ENCODE results near the gene YIPF6. TPM values are rescaled to one million over a fixed set of nuclear protein-coding genes. Genes with fewer than 3 reads are reported as not detected.
"Not testable (repeated sequence)": the region's sequence is repeated elsewhere in the genome, so short reads cannot be mapped to it uniquely, and the experiment has no call there.

Gene YIPF6
- polyA plus RNA-seq, 1 donor: 29.2 TPM

DNA sequence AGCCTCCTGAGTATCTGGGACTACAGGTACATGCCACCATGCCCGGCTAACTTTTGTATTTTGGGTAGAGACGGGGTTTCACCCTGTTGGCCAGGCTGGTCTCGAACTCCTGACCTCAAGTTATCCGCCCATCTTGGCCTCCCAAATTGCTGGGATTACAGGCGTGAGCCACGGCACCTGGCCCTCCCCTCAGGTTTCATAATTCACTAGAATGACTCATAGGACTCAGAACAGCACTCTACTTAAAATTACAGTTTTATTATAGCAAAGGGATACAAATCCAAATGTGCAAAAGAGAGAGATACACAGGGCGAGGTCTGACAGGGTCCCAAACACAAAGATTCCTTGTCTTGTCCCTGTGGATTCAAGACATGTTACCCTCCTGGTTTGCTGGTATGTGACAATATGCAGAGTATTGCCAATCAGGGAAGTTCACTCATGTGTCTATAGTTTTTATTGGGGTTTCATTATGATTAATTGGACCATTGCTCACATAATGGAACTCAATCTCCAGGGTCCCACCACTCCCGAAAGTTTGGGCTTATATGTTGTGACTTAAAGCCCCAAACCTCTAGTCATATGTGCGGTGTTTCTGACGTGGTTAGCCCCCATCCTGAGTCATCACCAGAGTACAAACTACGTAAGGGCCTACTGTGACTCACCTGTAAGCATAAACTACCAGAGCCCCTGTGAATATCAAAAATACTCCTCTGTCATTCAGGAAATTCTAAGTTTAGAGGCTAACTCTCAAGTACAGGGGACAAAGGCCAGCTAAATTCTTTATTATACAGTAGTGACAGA is 5.2 kb downstream of the YIPF6 start:
- WGBS (ENCODE audit: insufficient coverage, low lambda C conversion rate): 100% methylated on average over 1 of the region's 11 CpGs
- DNase-seq: no peak

DNA sequence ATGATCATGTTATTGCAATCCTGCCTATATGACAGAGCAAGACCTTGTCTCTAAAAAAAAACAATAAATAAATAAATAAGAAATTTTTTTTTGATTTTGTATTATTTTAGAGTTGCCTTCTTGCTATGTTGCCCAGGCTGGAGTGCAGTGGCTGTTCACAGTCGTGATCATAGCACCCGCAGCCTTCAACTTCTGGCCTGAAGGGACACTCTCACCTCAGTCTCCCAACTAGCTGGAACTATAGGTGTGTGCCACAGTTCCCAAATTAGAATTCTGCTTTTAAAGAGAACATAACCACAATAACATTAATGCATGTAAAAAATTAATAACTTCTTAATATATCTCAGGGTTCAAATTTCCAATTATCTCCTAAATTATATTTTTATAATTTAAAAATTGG is 7.8 kb downstream of the YIPF6 start:
- H3K36me3 ChIP-seq (ENCODE audit: control insufficient read depth, insufficient read depth, low read length): peaks cover 5% of the 10 kb centered on the region
- no peaks in the 10 kb centered on the region for H3K27me3 ChIP-seq (ENCODE audit: control insufficient read depth, insufficient read depth, low read length)
- WGBS (ENCODE audit: insufficient coverage, low lambda C conversion rate): no CpG with 5 or more reads among the region's 2 CpGs
- H3K27ac ChIP-seq (ENCODE audit: low read length): no peak overlapping the region
- no peaks in the 10 kb centered on the region for H3K4me1 ChIP-seq (ENCODE audit: control insufficient read depth, insufficient read depth, low read length)
- no peak for DNase-seq
- H3K4me3 ChIP-seq (ENCODE audit: low read length): no peak overlapping the region
- H3K9me3 ChIP-seq (ENCODE audit: control insufficient read depth, low read depth, low read length): no peaks in the 10 kb centered on the region

More for the DNA sequence above, 5.2 kb downstream of the YIPF6 start:
- Histone ChIP-seq H3K36me3 (ENCODE audit: control insufficient read depth, insufficient read depth, low read length) (peaks cover 4% of the 10 kb centered on the region), H3K27ac (ENCODE audit: low read length) (no peak overlapping the region), H3K4me3 (ENCODE audit: low read length) (no peak overlapping the region), H3K27me3 (ENCODE audit: control insufficient read depth, insufficient read depth, low read length) (no peaks in the 10 kb centered on the region), H3K4me1 (ENCODE audit: control insufficient read depth, insufficient read depth, low read length) (no peaks in the 10 kb centered on the region), H3K9me3 (ENCODE audit: control insufficient read depth, low read depth, low read length) (no peaks in the 10 kb centered on the region)

DNA sequence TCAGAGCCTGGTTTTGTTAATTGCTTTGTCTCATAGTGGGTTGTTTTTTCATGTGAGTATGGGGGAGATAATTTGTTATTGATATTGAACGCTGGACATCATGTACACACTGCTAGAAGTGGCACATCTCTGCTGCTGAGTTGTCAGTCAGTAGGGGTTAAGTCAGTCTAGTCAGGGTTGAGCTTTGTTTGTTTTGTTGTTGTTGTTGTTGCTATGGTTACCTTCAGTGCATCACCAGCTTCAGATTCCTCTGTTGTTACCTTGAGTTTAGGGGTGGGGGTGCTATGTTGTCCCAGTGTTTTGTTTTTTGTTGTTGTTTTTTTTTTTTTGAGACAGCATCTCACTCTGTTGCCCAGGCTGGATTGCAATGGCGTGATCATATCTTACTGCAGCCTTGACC is 9.9 kb downstream of the YIPF6 start:
- no peaks in the 10 kb centered on the region for H3K27me3 ChIP-seq (ENCODE audit: control insufficient read depth, insufficient read depth, low read length)
- H3K27ac ChIP-seq (ENCODE audit: low read length): no peak overlapping the region
- WGBS (ENCODE audit: insufficient coverage, low lambda C conversion rate): no CpG with 5 or more reads among the region's 2 CpGs
- DNase-seq: no peak
- H3K9me3 ChIP-seq (ENCODE audit: control insufficient read depth, low read depth, low read length): no peaks in the 10 kb centered on the region
- no peak overlapping the region for H3K4me3 ChIP-seq (ENCODE audit: low read length)
- H3K36me3 ChIP-seq (ENCODE audit: control insufficient read depth, insufficient read depth, low read length): peaks cover 2% of the 10 kb centered on the region
- no peaks in the 10 kb centered on the region for H3K4me1 ChIP-seq (ENCODE audit: control insufficient read depth, insufficient read depth, low read length)

DNA sequence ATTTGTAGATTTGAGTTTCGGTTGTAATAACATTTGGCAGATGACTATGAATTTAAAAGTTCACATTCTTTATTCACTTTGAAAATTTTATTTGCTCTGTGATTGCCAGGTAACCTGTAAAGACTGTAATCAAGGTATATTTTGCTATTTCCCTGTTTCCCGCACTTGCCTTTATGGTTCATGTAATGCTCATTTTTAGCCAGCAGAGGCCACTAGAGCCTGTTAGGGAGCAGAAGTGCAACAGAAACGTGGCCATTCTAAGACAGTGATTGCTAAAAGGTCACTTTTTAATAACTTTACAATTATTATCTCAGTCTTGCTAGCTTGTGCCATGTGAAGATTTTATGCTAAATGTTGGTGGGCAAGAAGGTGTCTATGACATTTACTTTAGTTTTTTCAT is 12.4 kb downstream of the YIPF6 start:
- WGBS (ENCODE audit: insufficient coverage, low lambda C conversion rate): no CpG with 5 or more reads among the region's 3 CpGs
- peak; percentile 16 to 32 for DNase-seq
- H3K9me3 ChIP-seq (ENCODE audit: control insufficient read depth, low read depth, low read length): no peaks in the 10 kb centered on the region
- H3K4me3 ChIP-seq (ENCODE audit: low read length): no peak overlapping the region
- H3K27ac ChIP-seq (ENCODE audit: low read length): no peak overlapping the region
- no peaks in the 10 kb centered on the region for H3K4me1 ChIP-seq (ENCODE audit: control insufficient read depth, insufficient read depth, low read length)
- H3K36me3 ChIP-seq (ENCODE audit: control insufficient read depth, insufficient read depth, low read length): peaks cover 5% of the 10 kb centered on the region
- no peaks in the 10 kb centered on the region for H3K27me3 ChIP-seq (ENCODE audit: control insufficient read depth, insufficient read depth, low read length)

DNA sequence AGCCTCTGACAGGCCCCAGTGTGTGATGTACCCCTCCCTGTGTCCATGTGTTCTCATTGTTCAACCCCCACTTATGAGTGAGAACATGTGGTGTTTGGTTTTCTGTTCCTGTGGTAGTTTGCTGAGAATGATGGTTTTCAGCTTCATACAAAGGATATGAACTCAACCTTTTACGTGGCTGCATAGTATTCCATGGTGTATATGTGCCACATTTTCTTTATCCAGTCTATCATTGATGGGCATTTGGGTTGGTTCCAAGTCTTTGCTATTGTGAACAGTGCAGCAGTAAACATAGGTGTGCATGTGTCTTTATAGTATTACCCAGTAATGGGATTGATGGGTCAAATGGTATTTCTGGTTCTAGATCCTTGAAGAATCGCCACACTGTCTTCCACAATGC is 25.8 kb downstream of the YIPF6 start:
- WGBS (ENCODE audit: insufficient coverage, low lambda C conversion rate): no CpG with 5 or more reads among the region's 2 CpGs
- peaks cover 27% of the 10 kb centered on the region for H3K36me3 ChIP-seq (ENCODE audit: control insufficient read depth, insufficient read depth, low read length)

DNA sequence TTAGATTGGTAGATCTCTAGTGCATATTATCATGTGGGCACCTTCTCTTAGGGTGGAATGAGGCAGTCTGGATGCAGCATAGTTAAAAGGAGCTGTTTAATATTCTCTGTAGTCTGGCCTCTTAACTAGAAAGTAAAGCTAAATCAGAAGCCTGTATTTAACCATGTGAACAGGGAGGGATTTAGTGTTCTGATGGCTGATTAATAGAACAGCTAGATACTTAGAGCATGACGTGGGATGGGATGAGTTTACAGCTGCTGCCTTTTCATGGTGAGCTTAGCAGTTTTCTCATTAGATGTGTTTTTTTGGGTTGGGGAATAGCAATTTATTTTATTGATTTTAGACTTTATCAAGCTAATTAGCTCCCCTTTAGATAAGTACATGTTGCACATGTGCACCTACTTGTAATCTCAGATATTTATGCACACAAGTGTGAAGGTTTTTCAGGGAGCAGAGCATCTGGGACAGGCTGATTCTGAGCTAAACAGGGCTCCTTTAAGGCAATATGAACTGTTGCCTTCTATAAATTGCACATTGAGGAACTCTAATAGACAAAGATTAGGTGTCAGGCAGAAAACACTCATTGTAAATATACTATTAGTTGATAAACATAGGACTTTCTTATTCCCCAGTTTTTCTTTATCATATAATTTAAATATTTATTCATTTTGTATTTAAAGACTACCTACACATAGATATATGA is 34.1 kb downstream of the YIPF6 start:
- DNase-seq: no peak
- no CpG with 5 or more reads among the region's 1 CpG for WGBS (ENCODE audit: insufficient coverage, low lambda C conversion rate)
- H3K27me3 ChIP-seq (ENCODE audit: control insufficient read depth, insufficient read depth, low read length): no peaks in the 10 kb centered on the region
- H3K4me1 ChIP-seq (ENCODE audit: control insufficient read depth, insufficient read depth, low read length): peaks cover 5% of the 10 kb centered on the region
- no peak overlapping the region for H3K4me3 ChIP-seq (ENCODE audit: low read length)
- no peak overlapping the region for H3K27ac ChIP-seq (ENCODE audit: low read length)
- H3K9me3 ChIP-seq (ENCODE audit: control insufficient read depth, low read depth, low read length): no peaks in the 10 kb centered on the region
- H3K36me3 ChIP-seq (ENCODE audit: control insufficient read depth, insufficient read depth, low read length): peaks cover 11% of the 10 kb centered on the region

More for the DNA sequence above, 25.8 kb downstream of the YIPF6 start:
- H3K27me3 ChIP-seq (ENCODE audit: control insufficient read depth, insufficient read depth, low read length); H3K4me3 ChIP-seq (ENCODE audit: low read length); DNase-seq; H3K9me3 ChIP-seq (ENCODE audit: control insufficient read depth, low read depth, low read length); H3K27ac ChIP-seq (ENCODE audit: low read length); H3K4me1 ChIP-seq (ENCODE audit: control insufficient read depth, insufficient read depth, low read length): not testable (repeated sequence)

DNA sequence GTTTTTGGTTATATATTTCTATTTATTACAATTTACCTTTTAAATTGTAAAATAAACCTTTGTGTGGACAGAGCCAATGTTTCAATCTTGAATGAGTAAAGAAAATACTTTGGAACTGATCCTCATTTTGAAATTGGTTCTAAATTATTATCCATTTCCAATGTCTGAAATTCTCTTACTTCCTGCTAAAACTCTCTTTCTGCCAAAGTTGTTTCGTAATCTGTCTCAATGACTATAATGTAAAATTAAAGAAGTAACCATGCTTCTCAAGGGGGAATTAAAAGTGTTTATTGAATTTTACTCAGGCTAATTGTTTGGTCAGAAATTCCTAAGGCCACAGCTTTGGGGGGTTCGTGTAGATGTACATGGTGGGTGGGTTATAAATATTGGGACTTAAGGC is 34.8 kb downstream of the YIPF6 start:
- no peak overlapping the region for H3K4me3 ChIP-seq (ENCODE audit: low read length)
- no CpG with 5 or more reads among the region's 2 CpGs for whole genome bisulfite sequencing (ENCODE audit: insufficient coverage, low lambda C conversion rate)
- no peak for DNase-seq
- peaks cover 5% of the 10 kb centered on the region for H3K4me1 ChIP-seq (ENCODE audit: control insufficient read depth, insufficient read depth, low read length)
- H3K9me3 ChIP-seq (ENCODE audit: control insufficient read depth, low read depth, low read length): no peaks in the 10 kb centered on the region
- no peaks in the 10 kb centered on the region for H3K27me3 ChIP-seq (ENCODE audit: control insufficient read depth, insufficient read depth, low read length)
- no peak overlapping the region for H3K27ac ChIP-seq (ENCODE audit: low read length)
- peaks cover 11% of the 10 kb centered on the region for H3K36me3 ChIP-seq (ENCODE audit: control insufficient read depth, insufficient read depth, low read length)

DNA sequence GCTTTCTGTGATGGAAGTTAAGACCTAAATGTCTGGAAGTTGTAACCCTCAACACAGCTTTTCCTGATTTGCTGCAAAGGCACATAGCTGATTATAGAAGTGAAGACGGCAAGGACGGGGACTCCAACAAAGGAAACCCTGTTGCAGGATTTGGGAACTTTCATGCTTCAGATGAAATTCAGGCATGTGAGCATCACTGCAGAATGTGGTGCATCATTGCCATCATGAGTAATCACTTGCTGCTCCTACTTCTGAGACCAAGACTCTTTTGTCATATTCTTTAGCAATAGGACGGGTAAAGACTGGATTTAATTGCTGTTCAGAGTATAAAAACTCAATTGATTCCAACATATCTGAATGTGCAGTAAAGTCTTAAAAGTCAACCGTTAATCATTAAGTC is 35.8 kb downstream of the YIPF6 start:
- WGBS (ENCODE audit: insufficient coverage, low lambda C conversion rate): no CpG with 5 or more reads among the region's 4 CpGs
- Histone ChIP-seq H3K27me3 (ENCODE audit: control insufficient read depth, insufficient read depth, low read length) (no peaks in the 10 kb centered on the region), H3K4me3 (ENCODE audit: low read length) (no peak overlapping the region), H3K4me1 (ENCODE audit: control insufficient read depth, insufficient read depth, low read length) (peaks cover 5% of the 10 kb centered on the region), H3K36me3 (ENCODE audit: control insufficient read depth, insufficient read depth, low read length) (peaks cover 11% of the 10 kb centered on the region), H3K9me3 (ENCODE audit: control insufficient read depth, low read depth, low read length) (no peaks in the 10 kb centered on the region), H3K27ac (ENCODE audit: low read length) (no peak overlapping the region)
- DNase-seq: no peak

DNA sequence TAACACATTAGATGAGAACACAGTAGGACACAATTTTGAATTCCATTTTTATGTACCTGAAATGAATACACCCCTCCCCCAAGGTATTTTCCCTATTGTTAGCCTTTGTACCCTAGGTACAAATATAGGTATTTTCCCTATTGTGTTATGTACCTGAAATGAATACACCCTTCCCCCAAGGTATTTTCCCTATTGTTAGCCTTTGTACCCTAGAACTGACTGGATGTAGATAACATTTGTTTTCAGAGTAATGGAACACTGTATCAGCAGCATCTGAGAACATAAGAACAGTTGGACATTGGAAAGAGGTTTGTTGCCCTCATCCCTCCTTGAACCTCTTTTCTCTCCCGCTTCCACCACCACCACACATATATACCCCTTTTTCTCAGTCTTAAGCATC is 37.6 kb downstream of the YIPF6 start:
- H3K4me3 ChIP-seq (ENCODE audit: low read length): no peak overlapping the region
- peaks cover 7% of the 10 kb centered on the region for H3K36me3 ChIP-seq (ENCODE audit: control insufficient read depth, insufficient read depth, low read length)
- WGBS (ENCODE audit: insufficient coverage, low lambda C conversion rate): no CpG with 5 or more reads among the region's 1 CpG
- no peaks in the 10 kb centered on the region for H3K27me3 ChIP-seq (ENCODE audit: control insufficient read depth, insufficient read depth, low read length)
- DNase-seq: peak; percentile 6 to 55
- H3K9me3 ChIP-seq (ENCODE audit: control insufficient read depth, low read depth, low read length): no peaks in the 10 kb centered on the region
- peaks cover 5% of the 10 kb centered on the region for H3K4me1 ChIP-seq (ENCODE audit: control insufficient read depth, insufficient read depth, low read length)
- no peak overlapping the region for H3K27ac ChIP-seq (ENCODE audit: low read length)

DNA sequence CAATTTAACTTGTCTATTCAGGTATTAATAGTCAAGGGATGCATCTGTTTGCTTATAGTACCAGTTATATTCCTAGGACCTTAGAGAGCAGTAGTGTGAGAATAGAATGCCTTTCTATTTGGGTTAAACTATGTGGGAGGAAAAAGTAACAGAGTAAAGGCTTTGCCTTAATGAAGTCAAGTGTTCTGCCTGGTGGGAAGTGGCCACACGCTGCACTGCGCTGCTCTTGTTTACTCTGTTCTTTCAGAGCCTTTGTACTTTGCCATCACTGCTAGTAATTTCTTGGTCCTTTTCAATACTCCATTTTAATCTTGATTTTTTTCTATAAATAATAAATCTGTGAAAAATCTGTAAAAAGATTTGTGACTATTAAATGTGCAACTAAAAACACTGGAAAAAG is 38.0 kb downstream of the YIPF6 start:
- no CpG with 5 or more reads among the region's 2 CpGs for WGBS (ENCODE audit: insufficient coverage, low lambda C conversion rate)
- Histone ChIP-seq H3K27me3 (ENCODE audit: control insufficient read depth, insufficient read depth, low read length) (no peaks in the 10 kb centered on the region), H3K27ac (ENCODE audit: low read length) (no peak overlapping the region), H3K4me1 (ENCODE audit: control insufficient read depth, insufficient read depth, low read length) (peaks cover 5% of the 10 kb centered on the region), H3K36me3 (ENCODE audit: control insufficient read depth, insufficient read depth, low read length) (peaks cover 5% of the 10 kb centered on the region), H3K4me3 (ENCODE audit: low read length) (no peak overlapping the region), H3K9me3 (ENCODE audit: control insufficient read depth, low read depth, low read length) (no peaks in the 10 kb centered on the region)
- DNase-seq: no peak

Measured in large intestine (tissue), 3 donors.